GM12878 (cell line): ENCODE results near the gene AKAP1. TPM values are rescaled to one million over a fixed set of nuclear protein-coding genes. Genes with fewer than 3 reads are reported as not detected.

Experiments
- BRCA1 ChIP-seq: IDR thresholded peaks from 2 replicates; pipeline ENCODE4 v1.6.1; 2011; ENCODE audit warnings: low read depth, low read length, improper control_type of control experiment
- CBX3 ChIP-seq: fragments of 200-600 bp; sonication (generic); IDR thresholded peaks from 2 replicates; pipeline ENCODE4 v1.6.1; 2016; ENCODE audit warnings: low read depth, borderline replicate concordance
- CBX5 ChIP-seq: sonication (generic); IDR thresholded peaks from 2 replicates; pipeline ENCODE4 v1.6.1; 2016; ENCODE audit warnings: low read depth, moderate library complexity, mild to moderate bottlenecking, inconsistent platforms
- CEBPZ ChIP-seq: fragments of 150-350 bp; IDR thresholded peaks from 2 replicates; pipeline ENCODE4 v1.6.1; 2016; ENCODE audit warnings: low read depth, low read length
- DPF2 ChIP-seq: fragments of 450-650 bp; IDR thresholded peaks from 2 replicates; pipeline ENCODE4 v1.6.1; 2017; ENCODE audit warnings: mild to moderate bottlenecking
- ESRRA ChIP-seq: IDR thresholded peaks from 2 replicates; pipeline ENCODE4 v1.6.1; 2012; ENCODE audit warnings: mild to moderate bottlenecking, low read length, improper control_type of control experiment
- IRF5 ChIP-seq: fragments of 450-650 bp; IDR thresholded peaks from 2 replicates; pipeline ENCODE4 v1.6.1; 2017; ENCODE audit warnings: borderline replicate concordance
- JUND ChIP-seq: IDR thresholded peaks from 2 replicates; pipeline ENCODE4 v1.6.1; 2012; ENCODE audit warnings: low read depth, mild to moderate bottlenecking, low read length, improper control_type of control experiment, moderate library complexity
- MTA2 ChIP-seq: fragments of 450-650 bp; IDR thresholded peaks from 2 replicates; pipeline ENCODE4 v1.6.1; 2016; ENCODE audit warnings: low read depth, mild to moderate bottlenecking, moderate library complexity
- MYC ChIP-seq: IDR thresholded peaks from 2 replicates; pipeline ENCODE4 v1.6.1; 2011; ENCODE audit warnings: mild to moderate bottlenecking, low read length, moderate library complexity, inconsistent platforms; ENCODE audit not compliant: insufficient read depth, insufficient replicate concordance, insufficient read length, severe bottlenecking
- NFIC ChIP-seq: IDR thresholded peaks from 2 replicates; pipeline ENCODE4 v1.6.1; 2012; ENCODE audit warnings: low read depth, mild to moderate bottlenecking, inconsistent platforms, low read length, moderate library complexity
- NR2C1 ChIP-seq: fragments of 450-650 bp; IDR thresholded peaks from 2 replicates; pipeline ENCODE4 v1.6.1; 2017; ENCODE audit warnings: antibody characterized with exemption, mild to moderate bottlenecking, moderate library complexity
- NRF1 ChIP-seq: conservative IDR thresholded peaks from 2 replicates; pipeline ENCODE4 v1.6.1; 2011; ENCODE audit warnings: mild to moderate bottlenecking, low read depth, low read length, improper control_type of control experiment
- RELB ChIP-seq: fragments of 450-650 bp; IDR thresholded peaks from 2 replicates; pipeline ENCODE4 v1.6.1; 2017; ENCODE audit warnings: low read depth, mild to moderate bottlenecking, moderate library complexity
- SRF ChIP-seq, 2 experiments: IDR thresholded peaks; 2 replicates each; pipeline ENCODE4 v1.6.1; 2011; ENCODE audit warnings: low read depth in 2 of 2, low read length in 2 of 2, mild to moderate bottlenecking in 1 of 2, moderate library complexity in 1 of 2
- STAT1 ChIP-seq: fragments of 450-650 bp; conservative IDR thresholded peaks from 2 replicates; pipeline ENCODE4 v1.6.1; 2014; ENCODE audit warnings: antibody characterized with exemption, mild to moderate bottlenecking
- SUPT20H ChIP-seq: IDR thresholded peaks from 2 replicates; pipeline ENCODE4 v1.6.1; 2011; ENCODE audit warnings: low read depth, mild to moderate bottlenecking, low read length, moderate library complexity, borderline replicate concordance; ENCODE audit not compliant: control insufficient read depth
- ZNF207 ChIP-seq: fragments of 450-650 bp; IDR thresholded peaks from 2 replicates; pipeline ENCODE4 v1.6.1; 2014; ENCODE audit warnings: antibody characterized with exemption, mild to moderate bottlenecking, borderline replicate concordance
- ZNF274 ChIP-seq: IDR thresholded peaks from one replicate; pipeline ENCODE4 v1.8.0; 2011; ENCODE audit not compliant: insufficient read length, insufficient read depth
- ZNF687 ChIP-seq: fragments of 450-650 bp; IDR thresholded peaks from 2 replicates; pipeline ENCODE4 v1.6.1; 2017; ENCODE audit warnings: mild to moderate bottlenecking, moderate library complexity
- polyA plus RNA-seq, 11 experiments: library from polyadenylated mRNA; depleted of rRNA in 4 of 11; unstranded in 6 of 11; stranded (reverse) in 5 of 11; fragments of >200 nt; fragmentation: Nextera tagmentation in 4 of 11; fragmentation: Illumina TruSeq in 1 of 11; extraction: Ambion mirVana in 4 of 11; extraction: Trizol in 1 of 11; gene quantifications; 1 replicate in 1 of 11; 2 replicates in 10 of 11; pipeline versions ENCODE4 v1.2.1 to v1.2.3, GENCODE V29; 2011 to 2016; ENCODE audit warnings: inconsistent platforms in 2 of 11, missing spikeins in 2 of 11, low read depth in 1 of 11
- total RNA-seq, 4 experiments: library from RNA; depleted of rRNA in 3 of 4; stranded (reverse); fragments of >200 nt in 3 of 4; fragmentation: Illumina TruSeq in 1 of 4; extraction: Trizol in 1 of 4; gene quantifications; 2 replicates each; pipeline versions ENCODE4 v1.2.1 to v1.2.3, GENCODE V29; 2013 to 2021

Gene AKAP1
- total and polyA plus RNA-seq, 10 of the 15 experiments (the other 5 are each of a cell fraction or from before 2014, with no cell fraction given) = 11.9 to 50.5 (median 38.1) TPM

GRCh38 chr17:57084802-57085447 lies at the start of gene AKAP1 (continued):
- peak; percentile 92 for TF ChIP-seq BRCA1
- TF ChIP-seq CEBPZ = no peak
- no peak for TF ChIP-seq CBX5
- no peak for TF ChIP-seq SUPT20H
- TF ChIP-seq ESRRA = no peak
- TF ChIP-seq ZNF274 = no peak
- TF ChIP-seq SRF (IDR thresholded peaks at IDR 0.05; ENCODE audit: low read depth in 2 of 2, low read length in 2 of 2) = 0 out of 4 replicates have a peak, but pooled peaks of 1 of the 2 experiments have one; percentile 10
- no peak for TF ChIP-seq CBX3
- TF ChIP-seq STAT1 = 0 out of 2 replicates have a peak, but pooled peaks have one; percentile 73
- TF ChIP-seq DPF2 = peak; percentile 84; the same call in 1 of the 2 replicates
- no peak for TF ChIP-seq ZNF207
- TF ChIP-seq NFIC = no peak
- 0 out of 2 replicates have a peak, but pooled peaks have one; percentile 49 for TF ChIP-seq MTA2
- peak; percentile 64 for TF ChIP-seq NR2C1
- TF ChIP-seq JUND = no peak
- TF ChIP-seq ZNF687 = peak; percentile 46; the same call in 1 of the 2 replicates
- peak; percentile 45 for TF ChIP-seq MYC
- peak; percentile 81 for TF ChIP-seq RELB
- TF ChIP-seq NRF1 = peak; percentile 70
- TF ChIP-seq IRF5 = peak; percentile 78
